Activated CD4-positive, alpha-beta T cell treated with anti-CD3 and anti-CD28 coated beads, Interleukin-2, Interleukin-6, amounts not matched to agents 100 ng/mL and 50 ng/mL, durations not matched to agents 16 hours and 8 hours (primary cell): Measurements from ENCODE around the gene SPATS2L.

ENCODE experiments used
- DNase-seq: peaks from one replicate; pipeline ENCODE4 v3.0.0-alpha.2; 2020

Gene SPATS2L

GRCh38 chr2:200525066-200525465, 218.6 kb downstream of the SPATS2L start:
- no peak for DNase-seq

- no peak for DNase-seq
These were observed 219.0 kb downstream of the SPATS2L start for GRCh38 chr2:200525551-200525881.

GRCh38 chr2:200525882-200526651, 219.6 kb downstream of the SPATS2L start, which contains the start of gene SGO2:
Gene SGO2 (plus strand): TSS chr2:200526207. CDS start chr2:200532976, 6,769 bp downstream.
- peak; percentile 98 for DNase-seq

- DNase-seq: no peak
These were observed 221.7 kb downstream of the SPATS2L start for GRCh38 chr2:200528228-200528627.
